HG02938 (cell line): ENCODE results near the gene NRBF2.
A peak's percentile ranks its signal among the peaks of the same experiment; 100 is the strongest.
"Not testable (repeated sequence)": the region's sequence is repeated elsewhere in the genome, so short reads cannot be mapped to it uniquely, and the experiment has no call there.

Experiments used
- ATAC-seq: cut with Tn5 transposase; IDR thresholded peaks from one replicate; pipeline ENCODE4 v1.9.1; 2021; ENCODE audit warnings: mild to moderate bottlenecking, moderate library complexity; ENCODE audit not compliant: unreplicated experiment

The NRBF2 gene

GRCh38 chr10:63133056-63133820 is at the start of gene NRBF2:
Gene NRBF2, plus strand, starts transcription at chr10:63133328. Its CDS starts 143 bp downstream, at chr10:63133471.
- ATAC-seq = peak; percentile 97

GRCh38 chr10:63083406-63083805 is 49.7 kb upstream of the NRBF2 start:
- ATAC-seq = not testable (repeated sequence)

- peak; percentile 62 for ATAC-seq
These were observed 49.0 kb upstream of the NRBF2 start for GRCh38 chr10:63083904-63084689.

- no peak for ATAC-seq
These were observed 48.3 kb upstream of the NRBF2 start for GRCh38 chr10:63084690-63085382.

GRCh38 chr10:63093227-63093626 is 39.9 kb upstream of the NRBF2 start:
- no peak for ATAC-seq

- ATAC-seq = no peak
These were observed 38.7 kb upstream of the NRBF2 start for GRCh38 chr10:63094405-63094804.

- no peak for ATAC-seq
These were observed 38.2 kb upstream of the NRBF2 start for GRCh38 chr10:63094881-63095280.

GRCh38 chr10:63099734-63100133 is 33.4 kb upstream of the NRBF2 start:
- ATAC-seq = no peak

- ATAC-seq = not testable (repeated sequence)
These were observed 32.0 kb upstream of the NRBF2 start for GRCh38 chr10:63101091-63101490.

GRCh38 chr10:63102279-63102883 is 30.7 kb upstream of the NRBF2 start:
- ATAC-seq = not testable (repeated sequence)

GRCh38 chr10:63103178-63103577 is 29.9 kb upstream of the NRBF2 start:
- not testable (repeated sequence) for ATAC-seq

- ATAC-seq = no peak
These were observed 29.1 kb upstream of the NRBF2 start for GRCh38 chr10:63103971-63104409.

GRCh38 chr10:63105225-63106110 is 27.7 kb upstream of the NRBF2 start:
- no peak for ATAC-seq

- ATAC-seq = no peak
These were observed 26.9 kb upstream of the NRBF2 start for GRCh38 chr10:63106111-63106755.

GRCh38 chr10:63107943-63108437 is 25.1 kb upstream of the NRBF2 start:
- no peak for ATAC-seq

- ATAC-seq = no peak
These were observed 22.2 kb upstream of the NRBF2 start for GRCh38 chr10:63110940-63111339.

GRCh38 chr10:63114031-63114814 is 18.9 kb upstream of the NRBF2 start:
- no peak for ATAC-seq

- ATAC-seq = no peak
These were observed 17.3 kb upstream of the NRBF2 start for GRCh38 chr10:63115732-63116383.
